ENCODE data around the gene LSAMP. TPM values are rescaled to one million over a fixed set of nuclear protein-coding genes. Genes with fewer than 3 reads are reported as not detected.
A peak's percentile ranks its signal among the peaks of the same experiment; 100 is the strongest.

Gene LSAMP
- 0.10 and 0.26 TPM in 2 replicates for total RNA-seq (2014; rRNA removed; shearing (Covaris generic))

- DNase-seq (ENCODE audit: low spot score) = peak; percentile 4
These were observed at the start of gene LSAMP for GRCh38 chr3:116445311-116445841. Gene LSAMP (minus strand): TSS chr3:116445487.

GRCh38 chr3:116492379-116492778, 47.1 kb upstream of the LSAMP start:
- DNase-seq (ENCODE audit: low spot score) = no peak

- DNase-seq (ENCODE audit: low spot score) = no peak
These were observed 37.8 kb upstream of the LSAMP start for GRCh38 chr3:116483135-116483534.

GRCh38 chr3:116476691-116477090, 31.4 kb upstream of the LSAMP start:
- no peak for DNase-seq (ENCODE audit: low spot score)

GRCh38 chr3:116474801-116475200, 29.5 kb upstream of the LSAMP start:
- no peak for DNase-seq (ENCODE audit: low spot score)

- no peak for DNase-seq (ENCODE audit: low spot score)
These were observed 28.9 kb upstream of the LSAMP start for GRCh38 chr3:116474032-116474780.

GRCh38 chr3:116473602-116474001, 28.3 kb upstream of the LSAMP start:
- DNase-seq (ENCODE audit: low spot score) = no peak

- DNase-seq (ENCODE audit: low spot score) = no peak
These were observed 25.4 kb upstream of the LSAMP start for GRCh38 chr3:116470605-116471197.

- DNase-seq (ENCODE audit: low spot score) = no peak
These were observed 24.3 kb upstream of the LSAMP start for GRCh38 chr3:116469546-116469945.

GRCh38 chr3:116464276-116464798, 19.1 kb upstream of the LSAMP start:
- no peak for DNase-seq (ENCODE audit: low spot score)

GRCh38 chr3:116453666-116454346, 8.5 kb upstream of the LSAMP start:
- no peak for DNase-seq (ENCODE audit: low spot score)

- no peak for DNase-seq (ENCODE audit: low spot score)
These were observed 4.5 kb upstream of the LSAMP start for GRCh38 chr3:116449546-116450350.

GRCh38 chr3:116445990-116446389, 703 bp upstream of the LSAMP start:
- no peak for DNase-seq (ENCODE audit: low spot score)

- DNase-seq (ENCODE audit: low spot score) = no peak
These were observed 422 bp downstream of the LSAMP start for GRCh38 chr3:116444819-116445310.

- no peak for DNase-seq (ENCODE audit: low spot score)
These were observed 1.1 kb downstream of the LSAMP start for GRCh38 chr3:116444115-116444747.

- DNase-seq (ENCODE audit: low spot score) = no peak
These were observed 2.1 kb downstream of the LSAMP start for GRCh38 chr3:116443191-116443661.

- DNase-seq (ENCODE audit: low spot score) = no peak
These were observed 2.8 kb downstream of the LSAMP start for GRCh38 chr3:116442331-116443021.

GRCh38 chr3:116441652-116442051, 3.6 kb downstream of the LSAMP start:
- no peak for DNase-seq (ENCODE audit: low spot score)

- DNase-seq (ENCODE audit: low spot score) = peak; percentile 63
These were observed 5.1 kb downstream of the LSAMP start for GRCh38 chr3:116440196-116440595.

- DNase-seq (ENCODE audit: low spot score) = no peak
These were observed 11.7 kb downstream of the LSAMP start for GRCh38 chr3:116433552-116433951.

Measured in A172 (cell line).